WTC11 (cell line): ENCODE measurements around the gene CDNF. TPM values are rescaled to one million over a fixed set of nuclear protein-coding genes. Genes with fewer than 3 reads are reported as not detected.

Source experiments
- ATAC-seq: fragments of 200-7000 bp; cut with Tn5 transposase; 2 replicates; pipeline ENCODE4 v1.10.0; 2021; ENCODE audit warnings: mild to moderate bottlenecking, moderate library complexity
- CTCF ChIA-PET: fragments of 300-600 bp; sonication (Branson Sonifier 250); formaldehyde crosslinking; loops from one replicate; lab custom pipeline; 2021; ENCODE audit warnings: antibody characterized with exemption; lab: Charles Lee
- POLR2A ChIA-PET: fragments of 350-600 bp; sonication (Branson Sonifier 250); formaldehyde crosslinking; loops from one replicate; lab custom pipeline; 2021; ENCODE audit warnings: antibody characterized with exemption; lab: Charles Lee
- DNase-seq: peaks from one replicate; pipeline ENCODE4 v3.0.0; 2021; ENCODE audit warnings: low spot score
- H3K27ac Mint-ChIP-seq: 2 replicates; pipeline ENCODE4 v1.8.0; 2021; ENCODE audit warnings: mixed read lengths
- H3K27me3 Mint-ChIP-seq: 2 replicates; pipeline ENCODE4 v1.8.0; 2021; ENCODE audit warnings: low read depth, mild to moderate bottlenecking, moderate library complexity, mixed read lengths
- H3K36me3 Mint-ChIP-seq: 2 replicates; pipeline ENCODE4 v1.8.0; 2021; ENCODE audit warnings: mixed read lengths
- H3K4me1 Mint-ChIP-seq: 2 replicates; pipeline ENCODE4 v1.8.0; 2022; ENCODE audit warnings: mixed read lengths
- H3K4me3 Mint-ChIP-seq: 2 replicates; pipeline ENCODE4 v1.8.0; 2021; ENCODE audit warnings: mild to moderate bottlenecking, moderate library complexity, mixed read lengths
- H3K9me3 Mint-ChIP-seq: 2 replicates; pipeline ENCODE4 v1.8.0; 2021; ENCODE audit warnings: mixed read lengths
- ELF4 ChIP-seq: sonication (generic); formaldehyde crosslinking; IDR thresholded peaks from 2 replicates; pipeline ENCODE4 v1.8.1; 2022; ENCODE audit warnings: low read depth, mild to moderate bottlenecking, moderate library complexity, missing genetic modification reagents
- EMX1 ChIP-seq: fragments of 250-450 bp; sonication (Bioruptor Pico); IDR thresholded peaks from 2 replicates; pipeline ENCODE4 v1.8.0; 2021; ENCODE audit warnings: mild to moderate bottlenecking
- FOXJ3 ChIP-seq: sonication (generic); formaldehyde crosslinking; IDR thresholded peaks from 2 replicates; pipeline ENCODE4 v1.9.0; 2021; ENCODE audit warnings: missing genetic modification reagents, mild to moderate bottlenecking, borderline replicate concordance
- IRF2 ChIP-seq: sonication (generic); formaldehyde crosslinking; IDR thresholded peaks from 2 replicates; pipeline ENCODE4 v1.8.0; 2022; ENCODE audit warnings: low read depth, missing genetic modification reagents, borderline replicate concordance
- JAZF1 ChIP-seq: fragments of 250-450 bp; sonication (Bioruptor Pico); IDR thresholded peaks from 2 replicates; pipeline ENCODE4 v1.9.0; 2021; ENCODE audit warnings: moderate library complexity, mild to moderate bottlenecking, inconsistent platforms
- KAT7 ChIP-seq: sonication (generic); formaldehyde crosslinking; IDR thresholded peaks from 2 replicates; pipeline ENCODE4 v1.8.1; 2023; ENCODE audit warnings: missing genetic modification reagents, mild to moderate bottlenecking, borderline replicate concordance
- MXD4 ChIP-seq: fragments of 250-450 bp; sonication (Bioruptor Pico); IDR thresholded peaks from 2 replicates; pipeline ENCODE4 v1.8.0; 2021; ENCODE audit warnings: mild to moderate bottlenecking, moderate library complexity, borderline replicate concordance
- NR2C2 ChIP-seq: sonication (generic); formaldehyde crosslinking; IDR thresholded peaks from 2 replicates; pipeline ENCODE4 v1.8.0; 2022; ENCODE audit warnings: mild to moderate bottlenecking, missing genetic modification reagents
- RORB ChIP-seq: fragments of 250-450 bp; sonication (Bioruptor Pico); IDR thresholded peaks from 2 replicates; pipeline ENCODE4 v1.9.0; 2021; ENCODE audit warnings: mild to moderate bottlenecking
- TEAD1 ChIP-seq: sonication (generic); formaldehyde crosslinking; IDR thresholded peaks from 2 replicates; pipeline ENCODE4 v1.8.0; 2022; ENCODE audit warnings: mild to moderate bottlenecking, missing genetic modification reagents
- TEAD4 ChIP-seq: sonication (generic); formaldehyde crosslinking; IDR thresholded peaks from 2 replicates; pipeline ENCODE4 v1.8.0; 2022; ENCODE audit warnings: mild to moderate bottlenecking, missing genetic modification reagents
- ZNF138 ChIP-seq: sonication (generic); formaldehyde crosslinking; conservative IDR thresholded peaks from 2 replicates; pipeline ENCODE4 v1.8.1; 2022; ENCODE audit warnings: mild to moderate bottlenecking, moderate library complexity, missing genetic modification reagents
- ZNF263 ChIP-seq: sonication (generic); formaldehyde crosslinking; IDR thresholded peaks from 2 replicates; pipeline ENCODE4 v1.8.1; 2022; ENCODE audit warnings: low read depth, mild to moderate bottlenecking, moderate library complexity, missing genetic modification reagents
- ZNF317 ChIP-seq: sonication (generic); formaldehyde crosslinking; IDR thresholded peaks from 2 replicates; pipeline ENCODE4 v1.8.1; 2023; ENCODE audit warnings: low read depth, mild to moderate bottlenecking, moderate library complexity, missing genetic modification reagents, borderline replicate concordance
- ZNF396 ChIP-seq: fragments of 250-450 bp; sonication (Bioruptor Pico); IDR thresholded peaks from 2 replicates; pipeline ENCODE4 v1.8.0; 2021; ENCODE audit warnings: mild to moderate bottlenecking, moderate library complexity, borderline replicate concordance
- ZNF423 ChIP-seq: fragments of 250-450 bp; sonication (Bioruptor Pico); IDR thresholded peaks from 2 replicates; pipeline ENCODE4 v2.1.2; 2022; ENCODE audit warnings: mild to moderate bottlenecking, moderate library complexity
- total RNA-seq: library from RNA; stranded (reverse); gene quantifications from 3 replicates; pipeline ENCODE4 v1.2.3, GENCODE V29; 2021
- TF ChIP-seq, protein P1 (sequence below): sonication (generic); formaldehyde crosslinking; IDR thresholded peaks from 2 replicates; pipeline ENCODE4 v1.8.1; 2023; ENCODE audit warnings: mild to moderate bottlenecking, missing genetic modification reagents
- TF ChIP-seq, protein P2 (sequence below): fragments of 200-600 bp; IDR thresholded peaks from 2 replicates; pipeline ENCODE4 v1.8.0; 2022; ENCODE audit warnings: antibody characterized with exemption
- TF ChIP-seq, protein P3 (sequence below): sonication (generic); formaldehyde crosslinking; conservative IDR thresholded peaks from 2 replicates; pipeline ENCODE4 v1.8.1; 2023; ENCODE audit warnings: mild to moderate bottlenecking, low read depth, missing genetic modification reagents, moderate library complexity
- TF ChIP-seq, protein P4 (sequence below): sonication (generic); formaldehyde crosslinking; IDR thresholded peaks from 2 replicates; pipeline ENCODE4 v1.8.0; 2023; ENCODE audit warnings: mild to moderate bottlenecking, missing genetic modification reagents
- TF ChIP-seq, protein P5 (sequence below): sonication (generic); formaldehyde crosslinking; IDR thresholded peaks from 2 replicates; pipeline ENCODE4 v1.8.0; 2022; ENCODE audit warnings: mild to moderate bottlenecking, missing genetic modification reagents

The CDNF gene
- total RNA-seq, 1 experiment from 2014 or later: 1.4 TPM

DNA sequence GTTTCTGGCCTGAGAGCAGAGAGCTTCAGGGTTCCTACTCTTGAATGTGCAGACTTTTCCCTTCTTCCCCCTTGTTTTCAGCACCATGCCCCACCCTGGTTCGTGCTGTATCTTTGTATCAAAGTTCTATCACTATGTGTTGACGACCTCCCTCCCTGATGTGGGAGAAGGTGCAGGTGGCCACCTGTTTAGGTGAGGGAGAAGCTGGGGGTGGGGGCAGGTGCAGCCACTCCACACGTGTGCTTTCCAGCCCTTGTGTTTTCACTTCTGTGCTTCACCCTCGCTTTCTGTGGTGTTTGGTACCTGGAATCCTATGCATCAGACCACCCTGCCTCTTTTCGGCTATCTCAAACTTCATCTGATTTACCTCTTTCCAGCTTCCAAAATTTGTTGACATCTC is 21.2 kb upstream of the CDNF start:
- H3K36me3 Mint-ChIP-seq: peaks cover 35% of the 10 kb centered on the region
- ChIA-PET POLR2A (no interaction called here), CTCF (no interaction called here)
- no peaks in the 10 kb centered on the region for H3K9me3 Mint-ChIP-seq
- TF ChIP-seq IRF2: no peak
- TF ChIP-seq ZNF396 (CRISPR knock-in tag): no peak
- TF ChIP-seq, protein P1, sequence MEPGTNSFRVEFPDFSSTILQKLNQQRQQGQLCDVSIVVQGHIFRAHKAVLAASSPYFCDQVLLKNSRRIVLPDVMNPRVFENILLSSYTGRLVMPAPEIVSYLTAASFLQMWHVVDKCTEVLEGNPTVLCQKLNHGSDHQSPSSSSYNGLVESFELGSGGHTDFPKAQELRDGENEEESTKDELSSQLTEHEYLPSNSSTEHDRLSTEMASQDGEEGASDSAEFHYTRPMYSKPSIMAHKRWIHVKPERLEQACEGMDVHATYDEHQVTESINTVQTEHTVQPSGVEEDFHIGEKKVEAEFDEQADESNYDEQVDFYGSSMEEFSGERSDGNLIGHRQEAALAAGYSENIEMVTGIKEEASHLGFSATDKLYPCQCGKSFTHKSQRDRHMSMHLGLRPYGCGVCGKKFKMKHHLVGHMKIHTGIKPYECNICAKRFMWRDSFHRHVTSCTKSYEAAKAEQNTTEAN (CRISPR knock-in tag): no peak
- TF ChIP-seq ZNF263 (CRISPR knock-in tag): no peak
- no peak for TF ChIP-seq JAZF1 (CRISPR knock-in tag)
- no peak for TF ChIP-seq ZNF423
- TF ChIP-seq ZNF317 (CRISPR knock-in tag): no peak
- TF ChIP-seq NR2C2 (CRISPR knock-in tag): no peak
- TF ChIP-seq, protein P2, sequence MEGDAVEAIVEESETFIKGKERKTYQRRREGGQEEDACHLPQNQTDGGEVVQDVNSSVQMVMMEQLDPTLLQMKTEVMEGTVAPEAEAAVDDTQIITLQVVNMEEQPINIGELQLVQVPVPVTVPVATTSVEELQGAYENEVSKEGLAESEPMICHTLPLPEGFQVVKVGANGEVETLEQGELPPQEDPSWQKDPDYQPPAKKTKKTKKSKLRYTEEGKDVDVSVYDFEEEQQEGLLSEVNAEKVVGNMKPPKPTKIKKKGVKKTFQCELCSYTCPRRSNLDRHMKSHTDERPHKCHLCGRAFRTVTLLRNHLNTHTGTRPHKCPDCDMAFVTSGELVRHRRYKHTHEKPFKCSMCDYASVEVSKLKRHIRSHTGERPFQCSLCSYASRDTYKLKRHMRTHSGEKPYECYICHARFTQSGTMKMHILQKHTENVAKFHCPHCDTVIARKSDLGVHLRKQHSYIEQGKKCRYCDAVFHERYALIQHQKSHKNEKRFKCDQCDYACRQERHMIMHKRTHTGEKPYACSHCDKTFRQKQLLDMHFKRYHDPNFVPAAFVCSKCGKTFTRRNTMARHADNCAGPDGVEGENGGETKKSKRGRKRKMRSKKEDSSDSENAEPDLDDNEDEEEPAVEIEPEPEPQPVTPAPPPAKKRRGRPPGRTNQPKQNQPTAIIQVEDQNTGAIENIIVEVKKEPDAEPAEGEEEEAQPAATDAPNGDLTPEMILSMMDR: no peak
- TF ChIP-seq FOXJ3 (CRISPR knock-in tag): no peak
- no peak for TF ChIP-seq RORB (CRISPR knock-in tag)
- TF ChIP-seq TEAD1 (CRISPR knock-in tag): no peak
- TF ChIP-seq ZNF138: no peak
- TF ChIP-seq, all 79 proteins: peak for 0
- DNase-seq: no peak
- Mint-ChIP-seq H3K4me1 (no peaks in the 10 kb centered on the region), H3K27me3 (no peaks in the 10 kb centered on the region), H3K27ac (peak overlapping the region; percentile 49; the same call in 1 of the 2 replicates), H3K4me3 (no peak overlapping the region)
- ATAC-seq: no peak

DNA sequence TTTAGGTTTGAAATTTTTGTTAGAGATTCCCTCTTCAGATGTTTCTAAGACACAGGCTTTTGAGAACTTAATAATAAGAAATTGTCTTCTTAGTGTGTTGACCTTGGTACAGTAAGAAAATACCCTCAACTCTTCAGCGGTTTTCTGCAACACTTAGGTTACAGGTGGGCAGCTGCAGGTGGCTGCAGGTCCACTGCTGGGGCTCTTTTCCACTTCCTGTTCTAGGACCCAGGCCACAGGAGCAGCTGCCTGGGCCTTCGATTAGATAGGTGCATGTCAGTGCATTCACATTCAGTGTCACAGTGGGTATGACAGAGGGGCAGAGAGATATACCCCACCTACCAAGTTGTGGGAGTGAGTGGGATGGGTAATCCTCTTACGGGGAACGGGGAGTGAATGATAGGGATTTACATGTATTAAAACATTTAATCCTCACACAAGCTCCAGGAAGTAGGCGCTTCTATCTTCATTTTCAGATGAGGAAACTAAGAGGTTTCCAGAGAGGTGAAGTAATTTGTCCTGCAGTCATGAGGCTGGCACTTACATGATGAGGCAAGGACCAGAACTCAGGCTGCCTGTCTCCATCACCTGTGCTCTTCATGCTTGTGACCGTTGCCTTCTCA is 20.6 kb upstream of the CDNF start:
- Mint-ChIP-seq H3K36me3 (peaks cover 35% of the 10 kb centered on the region), H3K27me3 (no peaks in the 10 kb centered on the region), H3K4me3 (no peak overlapping the region), H3K9me3 (no peaks in the 10 kb centered on the region), H3K27ac (0 out of 2 replicates have a peak overlapping the region, but pooled peaks have one; percentile 49), H3K4me1 (no peaks in the 10 kb centered on the region)
- ChIA-PET CTCF (no interaction called here), POLR2A (no interaction called here)
- DNase-seq (no peak), ATAC-seq (no peak)
- no peak for TF ChIP-seq MXD4
- TF ChIP-seq, protein P3, sequence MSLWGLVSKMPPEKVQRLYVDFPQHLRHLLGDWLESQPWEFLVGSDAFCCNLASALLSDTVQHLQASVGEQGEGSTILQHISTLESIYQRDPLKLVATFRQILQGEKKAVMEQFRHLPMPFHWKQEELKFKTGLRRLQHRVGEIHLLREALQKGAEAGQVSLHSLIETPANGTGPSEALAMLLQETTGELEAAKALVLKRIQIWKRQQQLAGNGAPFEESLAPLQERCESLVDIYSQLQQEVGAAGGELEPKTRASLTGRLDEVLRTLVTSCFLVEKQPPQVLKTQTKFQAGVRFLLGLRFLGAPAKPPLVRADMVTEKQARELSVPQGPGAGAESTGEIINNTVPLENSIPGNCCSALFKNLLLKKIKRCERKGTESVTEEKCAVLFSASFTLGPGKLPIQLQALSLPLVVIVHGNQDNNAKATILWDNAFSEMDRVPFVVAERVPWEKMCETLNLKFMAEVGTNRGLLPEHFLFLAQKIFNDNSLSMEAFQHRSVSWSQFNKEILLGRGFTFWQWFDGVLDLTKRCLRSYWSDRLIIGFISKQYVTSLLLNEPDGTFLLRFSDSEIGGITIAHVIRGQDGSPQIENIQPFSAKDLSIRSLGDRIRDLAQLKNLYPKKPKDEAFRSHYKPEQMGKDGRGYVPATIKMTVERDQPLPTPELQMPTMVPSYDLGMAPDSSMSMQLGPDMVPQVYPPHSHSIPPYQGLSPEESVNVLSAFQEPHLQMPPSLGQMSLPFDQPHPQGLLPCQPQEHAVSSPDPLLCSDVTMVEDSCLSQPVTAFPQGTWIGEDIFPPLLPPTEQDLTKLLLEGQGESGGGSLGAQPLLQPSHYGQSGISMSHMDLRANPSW: no peak
- TF ChIP-seq, protein P4, sequence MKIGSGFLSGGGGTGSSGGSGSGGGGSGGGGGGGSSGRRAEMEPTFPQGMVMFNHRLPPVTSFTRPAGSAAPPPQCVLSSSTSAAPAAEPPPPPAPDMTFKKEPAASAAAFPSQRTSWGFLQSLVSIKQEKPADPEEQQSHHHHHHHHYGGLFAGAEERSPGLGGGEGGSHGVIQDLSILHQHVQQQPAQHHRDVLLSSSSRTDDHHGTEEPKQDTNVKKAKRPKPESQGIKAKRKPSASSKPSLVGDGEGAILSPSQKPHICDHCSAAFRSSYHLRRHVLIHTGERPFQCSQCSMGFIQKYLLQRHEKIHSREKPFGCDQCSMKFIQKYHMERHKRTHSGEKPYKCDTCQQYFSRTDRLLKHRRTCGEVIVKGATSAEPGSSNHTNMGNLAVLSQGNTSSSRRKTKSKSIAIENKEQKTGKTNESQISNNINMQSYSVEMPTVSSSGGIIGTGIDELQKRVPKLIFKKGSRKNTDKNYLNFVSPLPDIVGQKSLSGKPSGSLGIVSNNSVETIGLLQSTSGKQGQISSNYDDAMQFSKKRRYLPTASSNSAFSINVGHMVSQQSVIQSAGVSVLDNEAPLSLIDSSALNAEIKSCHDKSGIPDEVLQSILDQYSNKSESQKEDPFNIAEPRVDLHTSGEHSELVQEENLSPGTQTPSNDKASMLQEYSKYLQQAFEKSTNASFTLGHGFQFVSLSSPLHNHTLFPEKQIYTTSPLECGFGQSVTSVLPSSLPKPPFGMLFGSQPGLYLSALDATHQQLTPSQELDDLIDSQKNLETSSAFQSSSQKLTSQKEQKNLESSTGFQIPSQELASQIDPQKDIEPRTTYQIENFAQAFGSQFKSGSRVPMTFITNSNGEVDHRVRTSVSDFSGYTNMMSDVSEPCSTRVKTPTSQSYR (CRISPR knock-in tag): no peak
- TF ChIP-seq, protein P5, sequence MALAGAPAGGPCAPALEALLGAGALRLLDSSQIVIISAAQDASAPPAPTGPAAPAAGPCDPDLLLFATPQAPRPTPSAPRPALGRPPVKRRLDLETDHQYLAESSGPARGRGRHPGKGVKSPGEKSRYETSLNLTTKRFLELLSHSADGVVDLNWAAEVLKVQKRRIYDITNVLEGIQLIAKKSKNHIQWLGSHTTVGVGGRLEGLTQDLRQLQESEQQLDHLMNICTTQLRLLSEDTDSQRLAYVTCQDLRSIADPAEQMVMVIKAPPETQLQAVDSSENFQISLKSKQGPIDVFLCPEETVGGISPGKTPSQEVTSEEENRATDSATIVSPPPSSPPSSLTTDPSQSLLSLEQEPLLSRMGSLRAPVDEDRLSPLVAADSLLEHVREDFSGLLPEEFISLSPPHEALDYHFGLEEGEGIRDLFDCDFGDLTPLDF (CRISPR knock-in tag): no peak
- no peak for TF ChIP-seq KAT7 (CRISPR knock-in tag)
- no peak for TF ChIP-seq TEAD4 (CRISPR knock-in tag)
- TF ChIP-seq EMX1: no peak
- TF ChIP-seq ZNF263 (CRISPR knock-in tag): no peak
- TF ChIP-seq NR2C2 (CRISPR knock-in tag): no peak
- TF ChIP-seq ELF4 (CRISPR knock-in tag): no peak
